BLaER1 treated with 17β-estradiol and CSF1 and Interleukin-3, amounts not matched to agents 10 nM and 100 nM (cell line): ENCODE results near the gene SH2D3A.
A peak's percentile ranks its signal among the peaks of the same experiment; 100 is the strongest.
"Not testable (repeated sequence)": the region's sequence is repeated elsewhere in the genome, so short reads cannot be mapped to it uniquely, and the experiment has no call there.

Experiments used
- H3K27ac ChIP-seq, 11 experiments: shearing (Covaris generic); formaldehyde crosslinking; 2 replicates each; pipeline ENCODE4 v1.8.1; 2022
- H3K27me3 ChIP-seq, 11 experiments: shearing (Covaris generic); formaldehyde crosslinking; 2 replicates each; pipeline ENCODE4 v1.8.1; 2022
- H3K36me3 ChIP-seq, 11 experiments: shearing (Covaris generic); formaldehyde crosslinking; 2 replicates each; pipeline ENCODE4 v1.8.1; 2022
- H3K4me1 ChIP-seq, 10 experiments: shearing (Covaris generic); formaldehyde crosslinking; 2 replicates each; pipeline ENCODE4 v1.8.1; 2022
- H3K4me2 ChIP-seq, 11 experiments: shearing (Covaris generic); formaldehyde crosslinking; 2 replicates each; pipeline ENCODE4 v1.8.1; 2022
- H3K4me3 ChIP-seq, 10 experiments: shearing (Covaris generic); formaldehyde crosslinking; 2 replicates each; pipeline ENCODE4 v1.8.1; 2022
- H3K9ac ChIP-seq, 11 experiments: shearing (Covaris generic); formaldehyde crosslinking; 2 replicates each; pipeline ENCODE4 v1.8.1; 2022
- H3K9me3 ChIP-seq, 11 experiments: shearing (Covaris generic); formaldehyde crosslinking; replicated peaks in 1 of 11; 2 replicates each; pipeline ENCODE4 v1.8.1; 2022
- H4K20me1 ChIP-seq, 11 experiments: shearing (Covaris generic); formaldehyde crosslinking; 2 replicates each; pipeline ENCODE4 v1.8.1; 2022
- Cebpa-rat ChIP-seq, 11 experiments: shearing (Covaris generic); IDR thresholded peaks; 2 replicates each; pipeline ENCODE4 v1.8.1; 2022

SH2D3A gene

DNA sequence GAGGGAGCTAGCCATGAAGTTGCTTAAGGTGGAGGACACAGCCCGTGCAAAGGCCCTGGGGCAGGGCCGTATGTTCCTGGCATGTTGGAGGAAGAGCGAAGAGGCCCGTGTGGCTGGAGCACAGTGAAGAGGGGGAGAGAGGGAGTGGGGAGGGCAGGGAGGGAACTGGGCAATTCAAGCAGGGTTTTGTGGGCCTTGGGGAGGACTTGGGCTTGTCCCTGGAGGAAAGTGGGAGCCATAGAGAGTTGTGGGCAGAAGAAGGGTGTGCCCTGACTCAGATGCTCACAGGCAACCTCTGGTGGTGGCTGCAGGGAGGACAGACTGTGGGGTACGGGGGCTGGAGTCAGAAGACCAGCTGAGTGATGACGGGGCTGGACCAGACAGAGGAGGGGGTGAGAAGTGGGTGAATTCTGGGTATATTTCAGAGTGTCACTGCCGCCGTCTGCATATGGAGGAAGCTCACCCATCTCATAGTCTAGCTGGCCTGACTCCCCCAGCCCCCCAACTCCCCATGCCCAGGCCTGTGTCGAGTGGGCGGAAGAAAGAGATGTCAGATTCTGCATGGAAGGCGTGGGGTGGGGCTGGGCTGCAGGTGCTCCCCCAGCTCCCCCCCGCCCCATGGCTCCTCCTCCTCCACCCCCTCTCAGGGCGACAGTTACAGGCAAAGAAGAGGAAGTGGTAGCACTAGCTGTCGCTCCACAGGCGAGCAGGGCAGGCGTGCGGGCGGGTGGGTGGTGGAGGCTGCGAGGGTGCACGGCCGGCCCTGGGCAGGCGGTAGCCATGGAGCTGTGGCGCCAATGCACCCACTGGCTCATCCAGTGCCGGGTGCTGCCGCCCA lies 5.0 kb upstream of the SH2D3A start, which contains the start of gene VAV1:
Gene VAV1, plus strand, starts transcription at position 681 of the 838 bp plus-strand sequence. Its CDS starts 100 bp downstream, at position 781.
- Histone ChIP-seq H3K36me3 (peaks cover 16 to 26% (median 22%) of the 10 kb centered on the region in 11 experiments), H3K4me2 (peak within 1 kb of the TSS; percentile 79 to 98 (median 92)), H3K4me1 (peaks cover 26 to 53% (median 42%) of the 10 kb centered on the region in 10 experiments), H3K27ac (peak within 1 kb of the TSS; percentile 85 to 96 (median 93)), H3K9ac (peak within 1 kb of the TSS; percentile 86 to 97 (median 93)), H3K27me3 (no peaks in the 10 kb centered on the region), H3K9me3 (peaks cover 0 to 13% (median 0%) of the 10 kb centered on the region in 11 experiments; a peak in 7 of 22 replicates), H4K20me1 (peaks cover 27 to 41% (median 36%) of the 10 kb centered on the region in 11 experiments), H3K4me3 (peak within 1 kb of the TSS; percentile 90 to 100 (median 99))
- no peak for TF ChIP-seq Cebpa-rat (IDR thresholded peaks at IDR 0.05)

DNA sequence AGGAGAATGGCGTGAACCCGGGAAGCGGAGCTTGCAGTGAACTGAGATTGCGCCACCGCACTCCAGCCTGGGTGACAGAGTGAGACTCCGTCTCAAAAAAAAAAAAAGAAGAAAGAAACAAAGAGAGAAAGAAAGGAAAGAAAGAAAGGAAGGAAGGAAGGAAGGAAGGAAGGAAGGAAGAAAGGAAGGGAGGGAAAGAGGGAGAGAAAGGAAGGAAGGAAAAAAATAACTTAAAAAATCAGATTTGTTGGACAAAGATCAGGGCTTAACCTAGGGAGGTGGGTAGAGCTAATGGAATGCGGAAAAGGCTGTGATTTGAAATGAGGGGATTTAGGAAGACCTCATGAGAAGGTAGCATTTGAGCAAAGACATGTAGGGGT lies 4.4 kb upstream of the SH2D3A start:
- not testable (repeated sequence) for H3K27me3 ChIP-seq, H3K4me3 ChIP-seq
- Histone ChIP-seq H3K36me3 (peaks cover 10 to 20% (median 16%) of the 10 kb centered on the region in 11 experiments), H4K20me1 (peaks cover 21 to 35% (median 30%) of the 10 kb centered on the region in 11 experiments), H3K9me3 (peaks cover 0 to 13% (median 0%) of the 10 kb centered on the region in 11 experiments; a peak in 7 of 22 replicates), H3K4me1 (peaks cover 32 to 56% (median 47%) of the 10 kb centered on the region in 10 experiments), H3K27ac (peak overlapping the region in 10 of 11 experiments; percentile 57 to 96 (median 92); a peak in 17 of 22 replicates), H3K9ac (peak overlapping the region in 2 of 11 experiments; percentile 35 to 96; a peak in 2 of 22 replicates), H3K4me2 (peak overlapping the region in 8 of 11 experiments; percentile 10 to 98 (median 84); a peak in 10 of 22 replicates)

DNA sequence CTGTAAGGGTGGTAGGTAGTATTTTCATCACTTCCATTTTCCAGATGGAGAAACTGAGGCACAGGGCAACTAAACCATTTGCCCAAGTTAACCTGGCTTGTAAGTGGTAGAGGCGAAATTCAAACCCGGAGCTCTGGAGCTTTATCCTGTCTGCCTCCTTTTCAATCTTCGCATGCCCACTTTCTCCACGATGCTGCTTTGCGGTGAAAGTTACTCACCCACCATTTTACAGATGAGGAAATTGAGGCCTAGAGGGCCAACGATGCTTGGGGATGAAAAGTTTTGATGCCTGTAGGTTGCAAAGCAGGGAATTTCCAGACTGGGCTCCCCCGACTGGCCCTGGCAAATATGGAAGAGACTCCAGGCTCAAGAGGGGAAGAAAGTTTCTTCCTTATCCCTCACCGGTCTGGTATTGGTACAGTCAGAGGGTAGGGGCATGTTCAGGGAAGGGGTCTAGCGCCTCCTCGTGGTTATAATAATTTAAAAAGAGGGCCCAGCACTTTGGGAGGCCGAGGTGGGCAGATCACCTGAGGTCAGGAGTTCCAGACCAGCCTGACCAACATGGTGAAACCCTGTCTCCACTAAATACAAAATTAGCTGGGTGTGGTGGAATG lies 1.9 kb upstream of the SH2D3A start:
- Histone ChIP-seq H3K9ac (no peak overlapping the region), H3K4me3 (no peak overlapping the region), H3K4me2 (peak overlapping the region in 2 of 11 experiments; percentile 90 to 100; a peak in 2 of 22 replicates), H3K4me1 (peaks cover 28 to 52% (median 40%) of the 10 kb centered on the region in 10 experiments), H3K36me3 (no peaks in the 10 kb centered on the region), H3K27me3 (no peaks in the 10 kb centered on the region), H4K20me1 (peaks cover 3 to 13% (median 6%) of the 10 kb centered on the region in 11 experiments; a peak in 14 of 22 replicates), H3K27ac (peak overlapping the region in 3 of 11 experiments; percentile 52 to 67 (median 67); a peak in 2 of 22 replicates), H3K9me3 (peaks cover 0 to 4% (median 0%) of the 10 kb centered on the region in 11 experiments; a peak in 1 of 22 replicates)
- TF ChIP-seq Cebpa-rat (IDR thresholded peaks at IDR 0.05): no peak

DNA sequence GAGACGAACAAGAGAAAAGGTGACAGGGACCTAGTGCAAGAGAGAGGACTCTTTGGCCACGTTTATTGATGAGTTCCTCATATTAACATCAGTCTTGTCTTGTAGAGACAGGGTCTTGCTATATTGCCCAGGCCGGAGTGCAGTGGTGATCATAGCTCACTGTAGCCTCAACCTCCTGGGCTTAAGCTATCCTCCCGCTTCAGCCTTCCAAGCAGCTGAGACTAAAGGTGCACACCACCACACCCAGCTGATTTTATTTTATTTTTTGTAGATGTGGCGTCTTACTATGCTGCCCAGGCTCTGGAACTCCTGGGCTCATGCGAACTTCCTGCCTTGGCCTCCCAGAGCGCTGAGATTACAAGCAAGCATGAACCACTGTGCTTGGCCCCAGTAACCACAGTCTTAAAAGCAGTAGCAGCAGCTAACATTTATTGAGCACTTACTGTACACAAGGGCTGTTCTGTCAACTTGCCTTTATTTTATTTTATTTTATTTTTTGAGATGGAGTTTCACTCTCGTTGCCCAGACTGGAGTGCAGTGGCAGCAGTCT lies 1.1 kb upstream of the SH2D3A start:
- H3K4me3 ChIP-seq: peak overlapping the region; percentile 60 to 80 (median 68); a peak in 19 of 20 replicates
- peak overlapping the region; percentile 40 to 78 (median 72); a peak in 20 of 22 replicates for H3K9ac ChIP-seq
- peak overlapping the region; percentile 39 to 74 (median 58); a peak in 19 of 22 replicates for H3K27ac ChIP-seq

DNA sequence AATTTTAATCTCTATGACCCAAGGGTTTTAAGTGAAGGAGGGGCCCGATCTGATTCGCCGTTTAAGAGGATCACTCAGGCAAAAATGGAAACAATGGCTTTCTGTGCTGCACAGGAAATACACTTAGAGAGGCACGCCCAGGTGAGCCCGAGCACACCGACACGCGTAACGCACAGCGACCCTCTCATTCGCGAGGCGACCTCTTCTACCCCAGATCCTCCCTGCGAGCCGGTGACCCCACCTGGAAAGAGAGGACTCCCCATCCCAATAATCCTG lies 216 bp downstream of the SH2D3A start:
- no peaks in the 10 kb centered on the region for H3K27me3 ChIP-seq
- peak overlapping the region in 10 of 11 experiments; percentile 39 to 74 (median 62); a peak in 20 of 22 replicates for H3K27ac ChIP-seq
- peak overlapping the region; percentile 58 to 79 (median 74) for H3K9ac ChIP-seq
- no peaks in the 10 kb centered on the region for H4K20me1 ChIP-seq
- H3K9me3 ChIP-seq: no peaks in the 10 kb centered on the region
- TF ChIP-seq Cebpa-rat (IDR thresholded peaks at IDR 0.05): no peak
- peak overlapping the region; percentile 90 to 100 (median 98) for H3K4me2 ChIP-seq
- H3K36me3 ChIP-seq: no peaks in the 10 kb centered on the region
- H3K4me1 ChIP-seq: peaks cover 28 to 49% (median 37%) of the 10 kb centered on the region in 10 experiments
- H3K4me3 ChIP-seq: peak overlapping the region; percentile 60 to 80 (median 68)

More for the DNA sequence above, 1.1 kb upstream of the SH2D3A start:
- Histone ChIP-seq H3K4me1 (peaks cover 28 to 52% (median 39%) of the 10 kb centered on the region in 10 experiments), H3K27me3 (no peaks in the 10 kb centered on the region), H3K9me3 (no peaks in the 10 kb centered on the region), H4K20me1 (peaks cover 0 to 7% (median 0%) of the 10 kb centered on the region in 11 experiments; a peak in 4 of 22 replicates), H3K36me3 (no peaks in the 10 kb centered on the region), H3K4me2 (peak overlapping the region; percentile 90 to 100 (median 98))
- TF ChIP-seq Cebpa-rat (IDR thresholded peaks at IDR 0.05): no peak

DNA sequence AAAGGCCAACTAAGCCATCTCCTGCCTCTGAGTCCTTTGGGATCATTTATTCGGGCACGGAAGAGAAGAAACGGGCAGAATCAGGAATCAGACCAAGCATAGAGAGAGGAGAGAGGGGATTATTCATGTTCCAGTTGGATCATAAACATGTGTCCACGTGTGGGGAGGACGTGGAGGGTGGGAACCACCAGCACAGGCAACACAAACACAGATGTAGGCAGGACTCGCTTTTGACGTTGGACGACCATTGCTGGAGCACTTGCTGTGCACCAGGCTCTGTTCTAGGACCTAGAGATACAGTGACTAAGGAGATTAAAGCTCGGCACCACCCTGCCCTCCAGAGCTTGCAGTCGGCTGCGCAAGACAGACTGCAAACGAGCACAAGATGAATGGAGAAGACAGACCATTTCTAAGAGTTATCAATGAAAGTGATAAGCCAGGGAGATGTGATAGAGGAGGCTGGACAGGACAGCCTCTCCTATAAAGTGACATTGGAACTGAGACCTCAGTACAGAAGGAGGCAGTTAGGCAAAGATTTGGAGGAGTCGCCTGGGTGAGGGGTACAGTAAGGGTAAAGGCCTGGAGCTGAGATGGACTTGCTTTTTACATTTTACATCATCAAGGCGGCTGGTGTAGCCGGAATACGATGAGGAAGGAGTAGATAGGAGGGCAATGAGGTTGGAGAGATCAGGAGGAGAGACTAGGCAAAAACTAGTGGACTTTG lies 716 bp downstream of the SH2D3A start:
- TF ChIP-seq Cebpa-rat (IDR thresholded peaks at IDR 0.05): no peak
- peak overlapping the region; percentile 58 to 79 (median 74) for H3K9ac ChIP-seq
- peak overlapping the region in 7 of 11 experiments; percentile 57 to 74 (median 67); a peak in 12 of 22 replicates for H3K27ac ChIP-seq

DNA sequence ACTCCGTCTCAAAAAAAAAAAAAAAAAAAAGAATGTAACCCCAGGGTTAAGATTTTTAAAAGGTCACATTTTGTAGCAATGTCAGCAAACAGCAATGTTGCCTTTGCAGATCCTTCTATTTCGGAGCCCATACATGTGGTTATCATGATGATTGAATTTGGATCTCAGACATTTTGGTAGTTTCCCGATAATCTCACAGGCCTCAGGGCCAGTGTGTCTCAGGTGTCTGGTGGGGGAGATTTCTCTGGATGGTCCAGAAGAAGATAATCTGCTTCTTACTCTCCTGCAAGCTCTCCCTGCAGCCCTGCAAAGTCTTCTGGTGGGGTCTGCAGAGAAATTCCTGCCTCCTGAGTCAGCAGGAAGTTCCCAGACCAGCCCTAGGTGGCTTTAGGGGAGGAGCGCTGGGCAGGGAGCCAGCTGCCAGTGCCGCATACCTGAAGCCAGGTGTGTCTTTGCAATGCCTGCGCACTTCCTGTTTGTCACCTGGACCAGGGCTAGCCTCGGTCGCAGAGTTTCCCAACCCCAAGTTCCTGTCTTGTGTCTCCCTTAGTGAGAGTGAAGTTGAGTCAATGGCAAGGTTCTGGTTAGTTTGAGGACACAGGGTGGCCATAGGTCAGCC lies 1.4 kb downstream of the SH2D3A start:
- no peaks in the 10 kb centered on the region for H3K27me3 ChIP-seq
- no peak for TF ChIP-seq Cebpa-rat (IDR thresholded peaks at IDR 0.05)
- H3K9me3 ChIP-seq: peaks cover 0 to 5% (median 0%) of the 10 kb centered on the region in 11 experiments; a peak in 8 of 22 replicates
- H3K27ac ChIP-seq: no peak overlapping the region
- no peaks in the 10 kb centered on the region for H4K20me1 ChIP-seq
- peaks cover 24 to 40% (median 29%) of the 10 kb centered on the region in 10 experiments for H3K4me1 ChIP-seq
- no peaks in the 10 kb centered on the region; a peak in 1 of 22 replicates for H3K36me3 ChIP-seq
- peak overlapping the region; percentile 90 to 100 (median 98) for H3K4me2 ChIP-seq
- no peak overlapping the region for H3K4me3 ChIP-seq
- H3K9ac ChIP-seq: peak overlapping the region in 1 of 11 experiments; percentile 74; a peak in 1 of 22 replicates

More for the DNA sequence above, 716 bp downstream of the SH2D3A start:
- Histone ChIP-seq H3K36me3 (no peaks in the 10 kb centered on the region), H3K4me2 (peak overlapping the region; percentile 90 to 100 (median 98)), H4K20me1 (no peaks in the 10 kb centered on the region), H3K9me3 (no peaks in the 10 kb centered on the region), H3K4me3 (peak overlapping the region; percentile 60 to 80 (median 68)), H3K27me3 (no peaks in the 10 kb centered on the region), H3K4me1 (peaks cover 24 to 44% (median 34%) of the 10 kb centered on the region in 10 experiments)

DNA sequence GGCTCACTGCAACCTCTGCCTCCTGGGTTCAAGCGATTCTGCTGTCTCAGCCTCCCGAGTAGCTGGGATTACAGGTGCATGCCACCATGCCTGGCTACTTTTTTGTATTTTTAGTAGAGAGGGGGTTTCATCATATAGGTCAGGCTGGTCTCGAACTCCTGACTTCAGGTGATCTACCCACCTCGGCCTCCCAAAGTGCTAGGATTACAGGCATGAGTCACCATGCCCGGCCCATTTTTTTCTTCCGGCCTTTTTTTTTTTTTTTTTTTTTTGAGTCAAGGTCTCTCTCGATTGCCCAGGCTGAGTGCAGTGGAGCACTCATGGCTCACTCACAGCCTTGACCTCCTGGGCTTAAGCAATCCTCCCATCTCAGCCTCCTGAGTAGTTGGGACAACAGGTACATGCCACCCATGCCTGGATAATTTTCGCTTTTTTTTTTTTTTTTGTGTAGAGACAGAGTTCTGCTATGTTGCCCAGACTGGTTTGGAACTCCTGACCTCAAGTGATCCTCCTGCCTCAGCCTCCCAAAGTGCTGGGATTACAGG lies 4.9 kb downstream of the SH2D3A start:
- H3K27ac ChIP-seq, H4K20me1 ChIP-seq, H3K27me3 ChIP-seq, H3K36me3 ChIP-seq, H3K4me3 ChIP-seq, H3K9me3 ChIP-seq, H3K9ac ChIP-seq, H3K4me2 ChIP-seq: not testable (repeated sequence)
- H3K4me1 ChIP-seq: peaks cover 16 to 22% (median 21%) of the 10 kb centered on the region in 10 experiments
